Kidney epithelial cell (primary cell): ENCODE measurements around the gene EVX1. TPM values are rescaled to one million over a fixed set of nuclear protein-coding genes. Genes with fewer than 3 reads are reported as not detected.

Experiments used
- DNase-seq: peaks from one replicate; pipeline ENCODE4 v3.0.0-alpha.2; 2010; ENCODE audit warnings: low read depth
- H3K27me3 ChIP-seq: 2 replicates; pipeline ENCODE4 v1.6.0; 2011; ENCODE audit warnings: low read length; ENCODE audit not compliant: control insufficient read depth, insufficient read depth
- H3K36me3 ChIP-seq: 2 replicates; pipeline ENCODE4 v1.5.1; 2011; ENCODE audit warnings: low read length; ENCODE audit not compliant: control insufficient read depth, insufficient read depth
- H3K4me3 ChIP-seq: 2 replicates; pipeline ENCODE4 v1.5.1; 2011; ENCODE audit warnings: low read depth, mild to moderate bottlenecking, control low read depth, low read length
- CTCF ChIP-seq: IDR thresholded peaks from 2 replicates; pipeline ENCODE4 v1.5.1; 2011; ENCODE audit warnings: mild to moderate bottlenecking, moderate library complexity, low read length, control low read depth, inconsistent platforms; ENCODE audit not compliant: insufficient read depth, poor library complexity, severe bottlenecking
- total RNA-seq: library from RNA; depleted of rRNA; stranded (reverse); fragments of >200 nt; gene quantifications from 2 replicates; pipeline ENCODE4 v1.2.3, GENCODE V29; 2015

Gene EVX1
- total RNA-seq, 1 donor from 2014 or later: not detected

GRCh38 chr7:27213433-27214238, 29.0 kb upstream of the EVX1 start:
- Histone ChIP-seq H3K27me3 (peaks cover 82% of the 10 kb centered on the region), H3K36me3 (no peaks in the 10 kb centered on the region), H3K4me3 (no peak overlapping the region)
- TF ChIP-seq CTCF: no peak
- no peak for DNase-seq

GRCh38 chr7:27214239-27214950, 28.2 kb upstream of the EVX1 start:
- Histone ChIP-seq H3K4me3 (no peak overlapping the region), H3K36me3 (no peaks in the 10 kb centered on the region), H3K27me3 (peaks cover 81% of the 10 kb centered on the region)
- TF ChIP-seq CTCF: no peak
- no peak for DNase-seq

- H3K4me3 ChIP-seq: no peak overlapping the region
- no peak for TF ChIP-seq CTCF
- no peak for DNase-seq
- no peaks in the 10 kb centered on the region for H3K36me3 ChIP-seq
- peaks cover 81% of the 10 kb centered on the region for H3K27me3 ChIP-seq
Observed at GRCh38 chr7:27215356-27215755, 27.2 kb upstream of the EVX1 start.

- no peak for TF ChIP-seq CTCF
- peaks cover 75% of the 10 kb centered on the region for H3K27me3 ChIP-seq
Observed at GRCh38 chr7:27217951-27218350, 24.7 kb upstream of the EVX1 start.

GRCh38 chr7:27219821-27220220, 22.8 kb upstream of the EVX1 start:
- DNase-seq: no peak
- no peak for TF ChIP-seq CTCF
- peaks cover 68% of the 10 kb centered on the region for H3K27me3 ChIP-seq
- no peak overlapping the region for H3K4me3 ChIP-seq
- no peaks in the 10 kb centered on the region for H3K36me3 ChIP-seq

More at GRCh38 chr7:27217951-27218350, 24.7 kb upstream of the EVX1 start:
- DNase-seq: no peak
- Histone ChIP-seq H3K4me3 (no peak overlapping the region), H3K36me3 (no peaks in the 10 kb centered on the region)
